HepG2 (cell line): ENCODE results near the gene DNAJC12. TPM values are rescaled to one million over a fixed set of nuclear protein-coding genes. Genes with fewer than 3 reads are reported as not detected.

ENCODE experiments used
- BRD4 ChIP-seq: sonication (generic); formaldehyde crosslinking; IDR thresholded peaks from 2 replicates; pipeline ENCODE4 v1.4.0; 2020; ENCODE audit warnings: missing genetic modification reagents
- CEBPB ChIP-seq: IDR thresholded peaks from 2 replicates; pipeline ENCODE4 v1.6.1; 2011; ENCODE audit warnings: low read depth, low read length, improper control_type of control experiment, borderline replicate concordance
- DNMT3B ChIP-seq: conservative IDR thresholded peaks from 2 replicates; pipeline ENCODE4 v1.6.1; 2016; ENCODE audit warnings: missing biosample characterization, control low read depth
- ERF ChIP-seq: IDR thresholded peaks from 2 replicates; pipeline ENCODE4 v1.6.1; 2018; ENCODE audit warnings: missing biosample characterization, missing genetic modification reagents
- GATAD1 ChIP-seq: IDR thresholded peaks from 2 replicates; pipeline ENCODE4 v1.6.1; 2016; ENCODE audit warnings: missing genetic modification reagents, missing compliant biosample characterization
- GTF2F1 ChIP-seq: fragments of 150-350 bp; IDR thresholded peaks from 2 replicates; pipeline ENCODE4 v1.6.1; 2014; ENCODE audit warnings: low read length
- HNF4G ChIP-seq, 2 experiments: sonication (generic) in 1 of 2; formaldehyde crosslinking in 1 of 2; IDR thresholded peaks; 2 replicates each; pipeline versions ENCODE4 v1.4.0 to v1.6.1; 2011 to 2020; ENCODE audit warnings: borderline replicate concordance in 2 of 2, low read depth in 2 of 2, mild to moderate bottlenecking in 2 of 2, low read length in 1 of 2, missing genetic modification reagents in 1 of 2, moderate library complexity in 1 of 2
- KDM3A ChIP-seq: IDR thresholded peaks from 2 replicates; pipeline ENCODE4 v1.6.1; 2018; ENCODE audit warnings: low read depth, missing compliant biosample characterization
- KMT2B ChIP-seq: IDR thresholded peaks from 2 replicates; pipeline ENCODE4 v1.6.1; 2016; ENCODE audit warnings: missing genetic modification reagents, missing compliant biosample characterization
- NR1H2 ChIP-seq: sonication (generic); formaldehyde crosslinking; IDR thresholded peaks from 2 replicates; pipeline ENCODE4 v1.8.1; 2022; ENCODE audit warnings: low read depth, missing genetic modification reagents, borderline replicate concordance
- NR2F2 ChIP-seq: IDR thresholded peaks from 2 replicates; pipeline ENCODE4 v1.6.1; 2012; ENCODE audit warnings: low read depth, inconsistent platforms, borderline replicate concordance
- SP140L ChIP-seq: sonication (generic); formaldehyde crosslinking; IDR thresholded peaks from 2 replicates; pipeline ENCODE4 v1.4.0; 2020; ENCODE audit warnings: missing genetic modification reagents, borderline replicate concordance
- TCF12 ChIP-seq, 2 experiments: fragments of 450-650 bp in 1 of 2; sonication (generic) in 1 of 2; formaldehyde crosslinking in 1 of 2; IDR thresholded peaks; 2 replicates each; pipeline versions ENCODE4 v1.6.1 to v1.8.0; 2017 to 2022; ENCODE audit warnings: antibody characterized with exemption in 1 of 2, mild to moderate bottlenecking in 1 of 2, missing genetic modification reagents in 1 of 2, moderate library complexity in 1 of 2
- XBP1 ChIP-seq: sonication (generic); formaldehyde crosslinking; IDR thresholded peaks from 2 replicates; pipeline ENCODE4 v1.5.0; 2020; ENCODE audit warnings: missing genetic modification reagents
- ZNF180 ChIP-seq: sonication (generic); formaldehyde crosslinking; IDR thresholded peaks from 2 replicates; pipeline ENCODE4 v1.4.0; 2020; ENCODE audit warnings: low read depth, missing genetic modification reagents, borderline replicate concordance
- ZNF20 ChIP-seq: sonication (generic); formaldehyde crosslinking; IDR thresholded peaks from 2 replicates; pipeline ENCODE4 v1.4.0; 2020; ENCODE audit warnings: mild to moderate bottlenecking, moderate library complexity, missing genetic modification reagents
- ZNF530 ChIP-seq: sonication (generic); formaldehyde crosslinking; IDR thresholded peaks from 2 replicates; pipeline ENCODE4 v1.5.0; 2020; ENCODE audit warnings: low read depth, mild to moderate bottlenecking, missing genetic modification reagents
- ZNF570 ChIP-seq: sonication (generic); formaldehyde crosslinking; IDR thresholded peaks from 2 replicates; pipeline ENCODE4 v1.4.0; 2020; ENCODE audit warnings: mild to moderate bottlenecking, missing genetic modification reagents, borderline replicate concordance
- polyA plus RNA-seq, 8 experiments: library from polyadenylated mRNA; depleted of rRNA in 3 of 8; stranded (reverse) in 7 of 8; unstranded in 1 of 8; fragments of >200 nt; fragmentation: Illumina TruSeq in 4 of 8; extraction: Trizol in 4 of 8; gene quantifications; 2 replicates each; pipeline versions ENCODE4 v1.2.1 to v1.2.3, GENCODE V29; 2011 to 2016; ENCODE audit warnings: low read depth in 4 of 8, missing spikeins in 1 of 8, mixed read lengths in 1 of 8; ENCODE audit not compliant: insufficient read depth in 1 of 8
- total RNA-seq, 5 experiments: library from RNA; depleted of rRNA; stranded (reverse); fragments of >200 nt; fragmentation: Illumina TruSeq; extraction: Trizol; gene quantifications; 2 replicates each; pipeline ENCODE4 v1.2.3, GENCODE V29; 2016; ENCODE audit warnings: low read depth in 1 of 5
- TF ChIP-seq, protein P1 (sequence below): sonication (generic); formaldehyde crosslinking; IDR thresholded peaks from 2 replicates; pipeline ENCODE4 v1.9.0; 2022; ENCODE audit warnings: missing genetic modification reagents, mild to moderate bottlenecking, borderline replicate concordance
- TF ChIP-seq, protein P2 (sequence below): IDR thresholded peaks from 2 replicates; pipeline ENCODE4 v1.6.1; 2012; ENCODE audit warnings: low read length, improper control_type of control experiment
- TF ChIP-seq, protein P3 (sequence below): sonication (generic); formaldehyde crosslinking; IDR thresholded peaks from 2 replicates; pipeline ENCODE4 v1.4.0; 2020; ENCODE audit warnings: mild to moderate bottlenecking, missing genetic modification reagents
- TF ChIP-seq, protein P4 (sequence below): sonication (generic); formaldehyde crosslinking; IDR thresholded peaks from 2 replicates; pipeline ENCODE4 v1.9.0; 2022; ENCODE audit warnings: low read depth, missing genetic modification reagents

The DNAJC12 gene
- total and polyA plus RNA-seq, 2 of the 13 experiments (the other 11 are each of a cell fraction or from before 2014, with no cell fraction given), result 11.6 to 43.9 TPM

DNA sequence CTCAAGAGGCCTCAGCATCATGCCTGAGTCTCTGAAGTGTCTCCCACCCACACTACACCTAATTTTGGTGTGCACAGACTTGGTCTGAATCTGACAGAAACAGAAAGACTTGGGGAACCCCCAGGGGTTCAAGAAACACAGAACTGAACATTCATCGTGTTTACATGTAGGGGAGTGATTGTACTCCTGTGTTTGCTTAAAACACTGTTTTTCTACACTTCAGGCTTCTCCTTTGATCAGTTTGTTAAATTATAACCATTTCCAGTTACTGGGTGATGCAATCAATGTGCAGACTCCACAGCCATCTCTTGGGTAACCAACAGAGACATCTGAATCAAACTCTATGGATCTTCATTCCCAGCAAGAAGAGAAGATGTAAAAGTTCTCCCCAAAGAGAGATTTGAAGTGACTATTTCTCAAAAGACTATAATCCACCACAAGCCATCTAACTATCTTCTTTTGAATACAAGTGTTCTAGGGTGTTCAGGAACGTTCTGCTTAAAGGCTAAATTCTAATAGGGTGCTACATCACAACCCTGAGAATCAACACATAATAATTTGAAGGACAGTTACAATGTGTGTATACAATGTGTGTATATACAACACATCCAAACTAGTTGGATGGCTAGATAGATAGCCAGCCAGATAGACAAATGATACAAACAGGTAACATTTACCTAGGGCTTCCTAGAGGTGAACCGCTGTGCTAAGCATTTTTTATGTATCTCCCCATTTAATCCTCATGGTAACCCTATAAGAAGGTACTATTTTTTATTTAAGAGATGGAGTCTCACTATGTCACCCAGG lies 34.2 kb downstream of the DNAJC12 start (continued):
- TF ChIP-seq KDM3A (CRISPR knock-in tag), result no peak
- no peak for TF ChIP-seq NR1H2 (CRISPR knock-in tag)
- TF ChIP-seq ZNF530 (CRISPR knock-in tag), result no peak
- TF ChIP-seq ZNF180 (CRISPR knock-in tag), result no peak
- no peak for TF ChIP-seq TCF12 (IDR thresholded peaks at IDR 0.05)
- no peak for TF ChIP-seq TCF12 (CRISPR knock-in tag; IDR thresholded peaks at IDR 0.05)
- TF ChIP-seq, protein P1, sequence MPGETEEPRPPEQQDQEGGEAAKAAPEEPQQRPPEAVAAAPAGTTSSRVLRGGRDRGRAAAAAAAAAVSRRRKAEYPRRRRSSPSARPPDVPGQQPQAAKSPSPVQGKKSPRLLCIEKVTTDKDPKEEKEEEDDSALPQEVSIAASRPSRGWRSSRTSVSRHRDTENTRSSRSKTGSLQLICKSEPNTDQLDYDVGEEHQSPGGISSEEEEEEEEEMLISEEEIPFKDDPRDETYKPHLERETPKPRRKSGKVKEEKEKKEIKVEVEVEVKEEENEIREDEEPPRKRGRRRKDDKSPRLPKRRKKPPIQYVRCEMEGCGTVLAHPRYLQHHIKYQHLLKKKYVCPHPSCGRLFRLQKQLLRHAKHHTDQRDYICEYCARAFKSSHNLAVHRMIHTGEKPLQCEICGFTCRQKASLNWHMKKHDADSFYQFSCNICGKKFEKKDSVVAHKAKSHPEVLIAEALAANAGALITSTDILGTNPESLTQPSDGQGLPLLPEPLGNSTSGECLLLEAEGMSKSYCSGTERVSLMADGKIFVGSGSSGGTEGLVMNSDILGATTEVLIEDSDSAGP (CRISPR knock-in tag), result no peak
- TF ChIP-seq XBP1, result no peak
- 0 out of 2 replicates have a peak, but pooled peaks have one; percentile 25 for TF ChIP-seq DNMT3B
- TF ChIP-seq, protein P2, sequence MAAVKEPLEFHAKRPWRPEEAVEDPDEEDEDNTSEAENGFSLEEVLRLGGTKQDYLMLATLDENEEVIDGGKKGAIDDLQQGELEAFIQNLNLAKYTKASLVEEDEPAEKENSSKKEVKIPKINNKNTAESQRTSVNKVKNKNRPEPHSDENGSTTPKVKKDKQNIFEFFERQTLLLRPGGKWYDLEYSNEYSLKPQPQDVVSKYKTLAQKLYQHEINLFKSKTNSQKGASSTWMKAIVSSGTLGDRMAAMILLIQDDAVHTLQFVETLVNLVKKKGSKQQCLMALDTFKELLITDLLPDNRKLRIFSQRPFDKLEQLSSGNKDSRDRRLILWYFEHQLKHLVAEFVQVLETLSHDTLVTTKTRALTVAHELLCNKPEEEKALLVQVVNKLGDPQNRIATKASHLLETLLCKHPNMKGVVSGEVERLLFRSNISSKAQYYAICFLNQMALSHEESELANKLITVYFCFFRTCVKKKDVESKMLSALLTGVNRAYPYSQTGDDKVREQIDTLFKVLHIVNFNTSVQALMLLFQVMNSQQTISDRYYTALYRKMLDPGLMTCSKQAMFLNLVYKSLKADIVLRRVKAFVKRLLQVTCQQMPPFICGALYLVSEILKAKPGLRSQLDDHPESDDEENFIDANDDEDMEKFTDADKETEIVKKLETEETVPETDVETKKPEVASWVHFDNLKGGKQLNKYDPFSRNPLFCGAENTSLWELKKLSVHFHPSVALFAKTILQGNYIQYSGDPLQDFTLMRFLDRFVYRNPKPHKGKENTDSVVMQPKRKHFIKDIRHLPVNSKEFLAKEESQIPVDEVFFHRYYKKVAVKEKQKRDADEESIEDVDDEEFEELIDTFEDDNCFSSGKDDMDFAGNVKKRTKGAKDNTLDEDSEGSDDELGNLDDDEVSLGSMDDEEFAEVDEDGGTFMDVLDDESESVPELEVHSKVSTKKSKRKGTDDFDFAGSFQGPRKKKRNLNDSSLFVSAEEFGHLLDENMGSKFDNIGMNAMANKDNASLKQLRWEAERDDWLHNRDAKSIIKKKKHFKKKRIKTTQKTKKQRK, result no peak
- no peak for TF ChIP-seq GTF2F1
- TF ChIP-seq NR2F2, result peak; percentile 65
- TF ChIP-seq KMT2B (CRISPR knock-in tag), result no peak; the same call in 1 of the 2 replicates
- no peak for TF ChIP-seq SP140L
- TF ChIP-seq, protein P3, sequence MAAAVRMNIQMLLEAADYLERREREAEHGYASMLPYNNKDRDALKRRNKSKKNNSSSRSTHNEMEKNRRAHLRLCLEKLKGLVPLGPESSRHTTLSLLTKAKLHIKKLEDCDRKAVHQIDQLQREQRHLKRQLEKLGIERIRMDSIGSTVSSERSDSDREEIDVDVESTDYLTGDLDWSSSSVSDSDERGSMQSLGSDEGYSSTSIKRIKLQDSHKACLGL (CRISPR knock-in tag), result no peak
- no peak for TF ChIP-seq BRD4 (CRISPR knock-in tag)
- TF ChIP-seq, protein P4, sequence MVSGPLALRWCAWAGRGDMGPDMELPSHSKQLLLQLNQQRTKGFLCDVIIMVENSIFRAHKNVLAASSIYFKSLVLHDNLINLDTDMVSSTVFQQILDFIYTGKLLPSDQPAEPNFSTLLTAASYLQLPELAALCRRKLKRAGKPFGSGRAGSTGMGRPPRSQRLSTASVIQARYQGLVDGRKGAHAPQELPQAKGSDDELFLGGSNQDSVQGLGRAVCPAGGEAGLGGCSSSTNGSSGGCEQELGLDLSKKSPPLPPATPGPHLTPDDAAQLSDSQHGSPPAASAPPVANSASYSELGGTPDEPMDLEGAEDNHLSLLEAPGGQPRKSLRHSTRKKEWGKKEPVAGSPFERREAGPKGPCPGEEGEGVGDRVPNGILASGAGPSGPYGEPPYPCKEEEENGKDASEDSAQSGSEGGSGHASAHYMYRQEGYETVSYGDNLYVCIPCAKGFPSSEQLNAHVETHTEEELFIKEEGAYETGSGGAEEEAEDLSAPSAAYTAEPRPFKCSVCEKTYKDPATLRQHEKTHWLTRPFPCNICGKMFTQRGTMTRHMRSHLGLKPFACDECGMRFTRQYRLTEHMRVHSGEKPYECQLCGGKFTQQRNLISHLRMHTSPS (CRISPR knock-in tag), result no peak
- peak; percentile 82 for TF ChIP-seq ERF (CRISPR knock-in tag)
- TF ChIP-seq ZNF20 (CRISPR knock-in tag), result no peak
- no peak; the same call in 1 of the 2 replicates for TF ChIP-seq GATAD1
- TF ChIP-seq HNF4G (IDR thresholded peaks at IDR 0.05; ENCODE audit: borderline replicate concordance, low read depth, low read length), result peak; percentile 62; the same call in 1 of the 2 replicates
- TF ChIP-seq HNF4G (CRISPR knock-in tag; IDR thresholded peaks at IDR 0.05; ENCODE audit: borderline replicate concordance, low read depth), result peak; percentile 61; the same call in 1 of the 2 replicates
- no peak for TF ChIP-seq ZNF570 (CRISPR knock-in tag)
- TF ChIP-seq CEBPB, result peak; percentile 99
